GM19372 (cell line): ENCODE results near the gene HUS1B.
"Not testable (repeated sequence)": the region's sequence is repeated elsewhere in the genome, so short reads cannot be mapped to it uniquely, and the experiment has no call there.

ENCODE experiments used
- ATAC-seq: cut with Tn5 transposase; IDR thresholded peaks from one replicate; pipeline ENCODE4 v1.9.1; 2021; ENCODE audit warnings: mild to moderate bottlenecking, low read depth, moderate library complexity; ENCODE audit not compliant: unreplicated experiment

HUS1B gene

DNA sequence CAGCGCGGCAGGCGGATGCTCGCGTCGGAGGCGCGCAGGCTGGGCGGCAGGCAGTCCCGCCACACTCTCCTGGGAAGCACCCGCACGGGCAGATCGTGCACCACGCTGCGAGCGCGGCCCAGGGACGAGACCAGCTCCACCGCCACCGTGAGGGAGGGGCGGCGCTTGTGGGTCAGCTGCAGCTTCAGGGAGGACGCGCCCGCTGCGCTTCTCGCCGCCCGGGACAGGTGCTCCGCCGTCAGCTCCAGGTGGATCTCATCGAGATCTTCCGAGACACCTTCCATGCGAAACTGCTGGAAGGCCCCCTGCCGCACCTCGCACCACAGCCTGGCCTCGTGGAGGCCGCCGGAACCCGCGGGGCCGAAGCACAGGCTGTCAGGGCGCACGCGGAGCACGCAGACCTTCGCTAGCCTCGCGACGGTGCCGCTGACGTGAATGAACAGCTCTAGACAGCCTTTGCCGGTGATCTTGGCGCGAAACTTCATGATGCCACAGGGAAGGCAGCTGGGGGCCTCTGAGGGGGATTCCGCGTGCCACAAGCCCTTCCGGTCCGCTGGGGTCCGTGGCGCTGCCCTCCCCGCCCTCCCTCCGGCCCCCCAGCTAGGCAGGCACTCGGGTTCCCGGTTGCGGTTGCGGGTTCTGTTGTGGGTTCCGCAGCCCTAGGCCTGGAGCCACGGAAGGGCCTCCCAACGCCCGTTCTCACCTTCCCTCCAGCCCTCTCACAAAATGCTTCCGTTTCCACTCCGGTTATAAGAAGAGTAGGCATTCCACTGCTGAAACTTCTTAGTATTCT is at the start of gene HUS1B:
HUS1B (minus strand) TSS at position 641 of the 793 bp plus-strand sequence; CDS start at position 485, 156 bp downstream.
- no peak for ATAC-seq

GRCh38 chr6:706146-706545 is 49.2 kb upstream of the HUS1B start:
- no peak for ATAC-seq

DNA sequence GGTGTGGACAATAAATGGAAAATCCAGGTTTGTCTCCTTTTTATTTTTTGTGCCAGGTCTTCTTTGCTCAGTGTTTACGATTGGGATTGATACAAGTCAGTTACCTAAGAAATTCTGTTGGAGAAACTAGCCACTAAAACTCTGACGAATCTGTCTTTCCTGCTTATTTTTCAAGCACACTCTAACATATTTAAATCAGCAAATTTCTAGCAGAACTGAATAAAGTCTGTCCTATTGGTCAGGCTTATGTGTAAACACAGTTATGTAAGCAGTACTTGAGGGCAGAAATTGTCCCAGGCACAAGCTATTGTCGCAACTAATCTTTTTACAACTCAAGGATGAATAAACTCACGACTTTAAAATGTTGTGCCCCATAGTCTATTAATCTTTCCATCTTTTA is 48.1 kb upstream of the HUS1B start:
- ATAC-seq: no peak

DNA sequence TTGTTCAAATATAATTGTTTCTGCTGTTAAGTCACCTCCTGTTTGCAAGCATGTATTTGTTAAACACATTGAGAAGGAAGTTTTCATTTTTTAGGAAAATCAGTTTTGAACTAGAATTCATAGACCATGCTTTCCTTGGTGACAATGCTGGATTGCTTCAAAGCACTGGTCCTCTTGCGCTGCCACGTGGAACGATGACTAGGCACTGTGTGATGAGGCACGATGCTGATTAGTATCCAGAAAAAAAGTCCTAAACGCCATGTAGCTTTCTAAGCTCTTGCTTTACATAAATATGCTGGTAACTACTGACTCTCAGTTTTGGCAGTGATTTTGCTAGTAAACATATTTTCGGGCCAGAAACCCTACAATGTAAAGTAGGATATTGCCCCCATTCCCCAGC is 47.1 kb upstream of the HUS1B start:
- ATAC-seq: no peak

DNA sequence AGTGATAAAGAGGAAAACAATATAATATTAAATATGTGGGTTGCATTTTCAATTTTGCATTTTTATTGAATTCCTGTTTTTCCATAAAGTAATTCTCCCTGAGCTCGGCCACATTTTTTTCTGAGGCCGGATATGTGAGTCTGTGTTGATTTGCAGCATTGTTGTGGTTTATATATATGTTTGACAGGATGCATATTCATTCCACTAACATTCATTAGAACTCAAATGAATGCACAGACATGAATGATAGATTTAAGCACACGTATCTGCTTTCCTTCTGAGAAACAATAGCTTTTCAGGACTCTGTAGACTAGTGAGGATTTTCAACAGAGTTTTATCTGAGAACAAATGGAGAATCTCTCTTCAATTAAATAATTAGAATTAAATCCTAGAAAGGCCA is 46.7 kb upstream of the HUS1B start:
- no peak for ATAC-seq

GRCh38 chr6:701700-702479 is 45.0 kb upstream of the HUS1B start:
- no peak for ATAC-seq

GRCh38 chr6:701215-701614 is 44.3 kb upstream of the HUS1B start:
- ATAC-seq: no peak

DNA sequence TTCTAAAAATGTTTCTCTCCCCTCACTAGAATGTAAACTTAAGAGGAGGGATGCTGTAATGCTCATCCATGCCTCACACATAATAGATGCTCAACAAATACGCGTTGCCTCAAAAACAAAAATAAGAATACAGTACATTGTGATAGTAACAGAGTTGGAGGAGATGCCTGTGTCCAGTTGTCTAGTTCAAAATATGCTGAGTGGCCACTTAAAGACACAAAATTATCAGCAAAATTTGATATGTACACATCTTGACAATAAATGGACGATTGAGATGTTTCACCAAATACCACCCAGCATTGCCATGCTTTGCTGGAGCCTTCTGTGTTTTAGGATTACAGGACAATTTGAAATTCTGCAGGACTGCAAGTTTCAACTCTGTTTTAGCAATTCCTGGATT is 43.6 kb upstream of the HUS1B start:
- ATAC-seq: no peak

DNA sequence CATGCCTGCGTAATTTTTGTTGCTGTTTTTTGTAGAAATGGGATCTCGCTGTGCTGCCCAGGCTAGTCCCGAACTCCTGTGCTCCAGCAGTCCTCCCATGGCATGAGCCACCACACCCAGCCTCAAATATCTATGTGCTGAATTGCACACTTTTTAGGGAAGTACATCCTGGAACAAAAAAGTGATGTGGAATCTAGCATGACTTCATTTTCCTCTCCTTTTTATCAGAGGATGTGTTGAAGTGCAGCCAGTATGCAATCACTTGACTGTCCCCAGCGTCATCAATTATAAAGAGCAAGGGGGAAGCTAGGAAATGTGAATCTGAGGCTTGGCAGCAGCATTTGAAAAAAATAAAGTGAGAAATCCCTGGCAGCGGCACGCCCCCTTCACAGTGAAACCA is 42.4 kb upstream of the HUS1B start:
- no peak for ATAC-seq

DNA sequence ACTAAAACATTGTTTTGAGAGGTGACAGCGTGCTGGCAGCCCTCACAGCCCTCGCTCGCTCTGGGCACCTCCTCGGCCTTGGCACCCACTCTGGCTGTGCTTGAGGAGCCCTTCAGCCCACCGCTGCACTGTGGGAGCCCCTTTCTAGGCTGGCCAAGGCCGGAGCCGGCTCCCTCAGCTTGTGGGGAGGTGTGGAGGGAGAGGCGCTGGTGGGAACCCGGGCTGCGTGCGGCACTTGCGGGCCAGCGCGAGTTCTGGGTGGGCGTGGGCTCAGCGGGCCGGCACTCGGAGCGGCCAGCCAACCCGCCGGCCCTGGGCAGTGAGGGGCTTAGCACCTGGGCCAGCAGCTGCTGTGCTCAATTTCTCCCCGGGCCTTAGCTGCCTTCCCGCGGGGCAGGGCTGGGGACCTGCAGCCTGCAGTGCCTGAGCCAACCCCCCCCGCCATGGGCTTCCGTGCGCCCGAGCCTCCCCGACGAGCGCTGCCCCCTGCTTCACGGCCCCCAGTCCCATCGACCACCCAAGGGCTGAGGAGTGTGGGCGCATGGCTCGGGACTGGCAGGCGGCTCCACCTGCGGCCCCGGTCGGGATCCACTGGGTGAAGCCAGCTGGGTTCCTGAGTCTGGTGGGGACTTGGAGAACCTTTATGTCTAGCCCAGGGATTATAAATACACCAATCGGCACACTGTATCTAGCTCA is 37.7 kb upstream of the HUS1B start:
- ATAC-seq: not testable (repeated sequence)

- no peak for ATAC-seq
Measured at GRCh38 chr6:693723-694009, 36.8 kb upstream of the HUS1B start.

DNA sequence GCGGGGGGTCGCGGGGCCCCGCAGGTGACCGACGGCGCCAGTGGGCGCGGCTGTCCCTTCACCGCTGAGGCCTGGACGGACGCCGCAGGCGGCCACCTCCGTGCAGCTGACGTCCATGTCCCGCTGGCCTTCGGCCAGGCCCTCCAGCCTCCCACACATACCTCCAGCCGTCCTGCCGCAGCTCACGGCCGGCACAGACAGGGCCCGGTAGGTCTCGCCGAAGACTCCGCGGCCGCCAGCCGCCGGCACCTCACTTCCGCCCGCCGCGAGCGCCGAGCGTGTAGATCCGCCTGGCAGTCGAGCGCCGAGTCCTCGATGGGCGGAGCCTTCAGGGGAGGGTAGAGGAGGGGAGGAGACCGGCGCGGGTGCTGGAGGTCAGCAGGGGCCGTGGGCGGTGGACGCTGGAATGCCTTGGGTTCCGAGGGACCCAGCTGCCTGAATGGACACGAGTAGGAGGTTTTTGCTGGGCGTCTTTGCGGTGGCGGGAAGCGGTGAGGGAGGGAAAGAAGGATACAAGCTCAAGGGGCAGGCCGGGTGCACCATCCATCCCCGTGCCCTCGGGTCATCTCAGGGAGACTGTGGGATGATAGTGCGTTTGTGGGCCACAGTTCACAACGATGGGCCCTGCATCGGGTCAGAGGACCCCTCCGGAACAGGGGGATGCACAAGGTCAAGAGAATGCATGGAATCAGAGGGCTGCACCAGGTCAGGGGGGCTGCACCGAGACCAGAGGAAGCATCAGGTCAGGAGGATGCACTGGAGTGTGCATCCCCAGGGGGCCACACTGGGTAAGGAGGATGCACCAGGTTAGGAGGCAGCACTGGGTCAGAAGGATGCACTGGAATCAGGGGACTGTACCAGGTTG is 36.2 kb upstream of the HUS1B start, which contains the start of gene EXOC2:
EXOC2 (minus strand) TSS at position 282 of the 865 bp plus-strand sequence. CDS start 55,321 bp downstream, outside the sequence.
- ATAC-seq: peak; percentile 85

DNA sequence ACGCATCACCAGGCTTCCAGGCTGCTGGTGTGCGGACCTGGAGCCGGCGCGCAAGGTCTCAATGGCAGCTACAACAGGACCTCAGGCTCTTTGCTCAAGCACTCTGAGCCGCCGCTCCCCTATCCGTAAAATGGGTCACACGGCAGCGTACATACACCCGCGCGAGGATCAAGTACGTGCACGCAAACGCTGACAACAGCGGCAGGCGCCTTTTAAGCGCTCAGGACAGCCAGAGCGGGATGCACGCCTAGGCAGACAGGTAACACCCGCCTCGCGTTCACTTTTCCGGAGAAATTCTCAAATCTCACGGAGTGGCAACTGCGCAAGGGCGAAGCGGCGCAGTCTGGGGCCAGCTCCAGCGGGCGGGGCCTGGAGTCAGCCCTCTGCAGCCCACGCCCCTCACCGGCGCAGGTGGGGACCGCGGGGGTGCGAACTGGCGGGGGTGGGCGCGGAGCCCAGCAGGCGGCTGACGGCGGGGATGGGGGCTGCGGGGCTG is 35.5 kb upstream of the HUS1B start:
- ATAC-seq: peak; percentile 72

DNA sequence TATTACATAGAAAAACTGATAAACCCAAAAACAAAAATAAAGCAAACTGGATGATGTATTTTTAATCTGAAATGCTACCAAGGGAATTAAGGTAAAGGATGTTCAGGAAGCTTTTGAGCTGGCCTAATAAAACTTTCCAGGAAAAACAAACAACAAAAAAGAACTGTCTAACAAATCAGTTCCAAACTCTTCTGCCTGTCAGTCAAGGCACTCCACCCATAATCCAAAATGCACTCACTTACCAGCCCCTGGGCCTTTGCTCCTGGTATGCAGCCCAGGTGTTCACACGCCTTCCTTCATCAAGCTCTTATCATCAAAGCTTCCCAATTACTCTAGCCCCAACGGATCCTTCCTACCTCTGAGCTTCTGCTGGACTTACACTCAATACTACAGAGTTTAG is 32.3 kb upstream of the HUS1B start:
- ATAC-seq: no peak

GRCh38 chr6:686497-686896 is 29.6 kb upstream of the HUS1B start:
- ATAC-seq: no peak

GRCh38 chr6:684831-685636 is 28.1 kb upstream of the HUS1B start:
- ATAC-seq: peak; percentile 75

- ATAC-seq: no peak
Measured at GRCh38 chr6:683742-684440, 27.0 kb upstream of the HUS1B start.

DNA sequence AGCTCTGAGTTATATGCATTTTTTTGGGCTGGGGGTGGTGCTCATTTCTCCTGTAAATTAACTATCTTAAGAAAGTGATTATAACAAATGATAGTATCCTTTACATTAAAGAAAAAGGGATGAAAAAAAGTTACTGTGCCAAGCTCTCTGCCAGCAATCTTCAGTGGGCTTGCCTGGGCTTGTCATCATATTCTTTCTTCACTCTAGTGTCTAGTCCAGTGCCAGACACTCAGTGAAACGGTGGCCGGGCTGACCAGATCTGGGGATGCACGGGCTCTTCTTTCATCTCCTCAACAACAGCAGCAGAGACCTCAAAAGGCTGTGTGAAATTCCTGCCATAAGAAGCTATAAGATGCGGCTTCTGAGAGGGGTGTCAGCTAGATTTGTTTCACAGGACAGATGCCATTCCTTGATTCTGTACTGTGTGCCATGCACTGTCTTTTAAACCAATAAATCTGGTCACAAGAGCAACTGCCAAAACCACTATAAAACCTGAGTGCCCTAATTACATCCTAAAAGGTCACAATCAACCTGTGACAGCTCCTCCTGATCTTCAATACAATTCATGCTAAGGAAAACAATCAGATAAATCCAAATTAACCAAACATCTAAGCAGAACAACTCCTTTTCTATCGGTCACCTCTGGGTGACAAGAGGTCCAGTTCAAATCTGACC is 23.9 kb upstream of the HUS1B start:
- ATAC-seq: no peak
